ENCODE measurements around the gene JAG2. TPM values are rescaled to one million over a fixed set of nuclear protein-coding genes. Genes with fewer than 3 reads are reported as not detected.
A peak's percentile ranks its signal among the peaks of the same experiment; 100 is the strongest.

Gene JAG2
- polyA plus RNA-seq, 2 donors: 18.7 to 32.4 TPM

DNA sequence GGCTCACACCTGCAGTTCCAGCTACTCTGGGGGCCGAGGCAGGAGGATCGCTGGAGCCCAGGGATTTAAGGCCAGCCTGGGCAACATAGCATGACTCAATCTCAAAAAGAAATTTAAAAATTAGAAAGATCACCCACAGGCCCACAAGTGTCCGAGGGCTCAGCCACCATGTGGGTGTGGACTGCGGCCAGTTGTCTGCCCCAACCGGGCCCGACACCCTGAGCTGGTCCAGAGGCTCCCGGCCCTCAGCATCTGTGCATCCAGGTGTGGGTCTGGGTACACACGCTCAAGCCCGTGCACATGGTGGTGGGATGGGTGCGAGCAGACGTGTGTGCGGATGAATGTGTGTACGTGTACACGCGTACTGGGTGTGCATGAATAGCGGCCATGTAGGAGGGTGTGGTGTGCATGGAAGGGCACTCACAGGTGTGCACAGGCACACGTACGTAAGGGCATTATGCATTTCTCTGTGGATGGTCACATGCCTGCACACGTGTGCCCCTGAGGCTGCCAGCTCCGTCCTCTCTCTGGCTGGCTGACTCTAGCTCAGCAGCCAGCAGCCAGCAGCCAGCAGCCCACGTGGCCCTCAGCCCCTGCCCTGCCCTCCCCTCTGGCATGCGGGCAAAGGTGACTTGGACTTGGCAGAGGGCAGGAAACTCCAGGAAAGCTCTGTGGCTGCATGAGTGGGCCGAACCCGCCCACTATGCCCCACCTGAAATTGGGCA, 35.8 kb upstream of the JAG2 start:
- H3K27ac ChIP-seq (ENCODE audit: low read depth in 2 of 2, low read length in 1 of 2): no peak overlapping the region
- peaks cover 0 to 3% of the 10 kb centered on the region in 2 donors for H3K36me3 ChIP-seq (ENCODE audit: control insufficient read depth in 2 of 2, insufficient read depth in 2 of 2, low read length in 1 of 2)
- no peaks in the 10 kb centered on the region for H3K27me3 ChIP-seq (ENCODE audit: control insufficient read depth in 1 of 2, insufficient read depth in 2 of 2, low read length in 2 of 2)
- 39 to 41% methylated on average over 24 of the region's 24 CpGs for WGBS, 2 donors
- H3K4me1 ChIP-seq (ENCODE audit: control insufficient read depth in 2 of 2, insufficient read depth in 2 of 2, low read length in 1 of 2): peaks cover 8 to 21% of the 10 kb centered on the region in 2 donors
- H3K4me3 ChIP-seq (ENCODE audit: low read depth in 1 of 2, low read length in 2 of 2): no peak overlapping the region
- H3K9me3 ChIP-seq (ENCODE audit: control insufficient read depth in 2 of 2, insufficient read depth in 1 of 2, low read depth in 1 of 2, low read length in 1 of 2): no peaks in the 10 kb centered on the region

- Histone ChIP-seq H3K27me3 (ENCODE audit: control insufficient read depth in 1 of 2, insufficient read depth in 2 of 2, low read length in 2 of 2) (no peaks in the 10 kb centered on the region), H3K27ac (ENCODE audit: low read depth in 2 of 2, low read length in 1 of 2) (no peak overlapping the region), H3K4me3 (ENCODE audit: low read depth in 1 of 2, low read length in 2 of 2) (no peak overlapping the region), H3K36me3 (ENCODE audit: control insufficient read depth in 2 of 2, insufficient read depth in 2 of 2, low read length in 1 of 2) (no peaks in the 10 kb centered on the region), H3K4me1 (ENCODE audit: control insufficient read depth in 2 of 2, insufficient read depth in 2 of 2, low read length in 1 of 2) (peaks cover 8 to 21% of the 10 kb centered on the region in 2 donors), H3K9me3 (ENCODE audit: control insufficient read depth in 2 of 2, insufficient read depth in 1 of 2, low read depth in 1 of 2, low read length in 1 of 2) (no peaks in the 10 kb centered on the region)
- WGBS, 2 donors: 52 to 71% methylated on average over 3 to 6 of the region's 6 CpGs
These were observed 35.1 kb upstream of the JAG2 start for GRCh38 chr14:105203701-105204100.

DNA sequence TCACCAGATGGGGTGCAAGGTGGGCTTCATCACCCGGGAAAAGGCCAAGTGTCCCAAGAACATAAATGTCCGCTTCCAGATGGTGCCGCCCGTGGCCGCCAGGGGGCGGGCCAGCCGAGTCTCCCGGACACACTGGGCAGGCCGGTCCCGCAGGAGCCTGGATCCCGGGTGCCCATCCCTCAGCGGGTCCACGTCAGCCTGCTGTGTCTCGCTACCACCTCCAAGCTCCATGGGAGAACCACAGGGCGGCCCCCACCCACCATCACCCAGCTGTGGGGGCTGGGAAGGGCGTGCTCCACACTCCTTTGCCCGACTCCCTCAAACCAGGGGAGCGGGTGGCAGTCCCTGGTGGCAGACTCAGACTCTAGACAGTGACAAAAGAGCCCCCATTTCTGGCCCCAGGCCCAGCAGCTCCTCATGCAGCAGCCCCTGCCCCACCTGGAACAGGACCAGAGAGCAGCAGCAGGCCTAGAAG, 34.5 kb upstream of the JAG2 start:
- WGBS, 2 donors: 6 to 8% methylated on average over 18 of the region's 18 CpGs
- H3K9me3 ChIP-seq (ENCODE audit: control insufficient read depth in 2 of 2, insufficient read depth in 1 of 2, low read depth in 1 of 2, low read length in 1 of 2): no peaks in the 10 kb centered on the region
- H3K27me3 ChIP-seq (ENCODE audit: control insufficient read depth in 1 of 2, insufficient read depth in 2 of 2, low read length in 2 of 2): no peaks in the 10 kb centered on the region
- no peaks in the 10 kb centered on the region for H3K36me3 ChIP-seq (ENCODE audit: control insufficient read depth in 2 of 2, insufficient read depth in 2 of 2, low read length in 1 of 2)
- peaks cover 8 to 21% of the 10 kb centered on the region in 2 donors for H3K4me1 ChIP-seq (ENCODE audit: control insufficient read depth in 2 of 2, insufficient read depth in 2 of 2, low read length in 1 of 2)
- H3K27ac ChIP-seq (ENCODE audit: low read depth in 2 of 2, low read length in 1 of 2): no peak overlapping the region
- no peak overlapping the region for H3K4me3 ChIP-seq (ENCODE audit: low read depth in 1 of 2, low read length in 2 of 2)

GRCh38 chr14:105201925-105202513, 33.4 kb upstream of the JAG2 start:
- H3K4me1 ChIP-seq (ENCODE audit: control insufficient read depth in 2 of 2, insufficient read depth in 2 of 2, low read length in 1 of 2): peaks cover 8 to 20% of the 10 kb centered on the region in 2 donors
- WGBS, 2 donors: 47 to 50% methylated on average over 20 of the region's 20 CpGs
- H3K27me3 ChIP-seq (ENCODE audit: control insufficient read depth in 1 of 2, insufficient read depth in 2 of 2, low read length in 2 of 2): no peaks in the 10 kb centered on the region
- no peak overlapping the region for H3K27ac ChIP-seq (ENCODE audit: low read depth in 2 of 2, low read length in 1 of 2)
- H3K4me3 ChIP-seq (ENCODE audit: low read depth in 1 of 2, low read length in 2 of 2): no peak overlapping the region
- no peaks in the 10 kb centered on the region for H3K9me3 ChIP-seq (ENCODE audit: control insufficient read depth in 2 of 2, insufficient read depth in 1 of 2, low read depth in 1 of 2, low read length in 1 of 2)
- H3K36me3 ChIP-seq (ENCODE audit: control insufficient read depth in 2 of 2, insufficient read depth in 2 of 2, low read length in 1 of 2): no peaks in the 10 kb centered on the region

GRCh38 chr14:105201156-105201924, 32.8 kb upstream of the JAG2 start:
- Histone ChIP-seq H3K4me1 (ENCODE audit: control insufficient read depth in 2 of 2, insufficient read depth in 2 of 2, low read length in 1 of 2) (peaks cover 8 to 20% of the 10 kb centered on the region in 2 donors), H3K27me3 (ENCODE audit: control insufficient read depth in 1 of 2, insufficient read depth in 2 of 2, low read length in 2 of 2) (peaks cover 0 to 5% of the 10 kb centered on the region in 2 donors), H3K36me3 (ENCODE audit: control insufficient read depth in 2 of 2, insufficient read depth in 2 of 2, low read length in 1 of 2) (no peaks in the 10 kb centered on the region), H3K27ac (ENCODE audit: low read depth in 2 of 2, low read length in 1 of 2) (no peak overlapping the region), H3K4me3 (ENCODE audit: low read depth in 1 of 2, low read length in 2 of 2) (no peak overlapping the region), H3K9me3 (ENCODE audit: control insufficient read depth in 2 of 2, insufficient read depth in 1 of 2, low read depth in 1 of 2, low read length in 1 of 2) (no peaks in the 10 kb centered on the region)
- 52 to 56% methylated on average over 28 of the region's 28 CpGs for WGBS, 2 donors

- Histone ChIP-seq H3K9me3 (ENCODE audit: control insufficient read depth in 2 of 2, insufficient read depth in 1 of 2, low read depth in 1 of 2, low read length in 1 of 2) (peaks cover 0 to 3% of the 10 kb centered on the region in 2 donors), H3K4me1 (ENCODE audit: control insufficient read depth in 2 of 2, insufficient read depth in 2 of 2, low read length in 1 of 2) (peaks cover 8 to 24% of the 10 kb centered on the region in 2 donors), H3K36me3 (ENCODE audit: control insufficient read depth in 2 of 2, insufficient read depth in 2 of 2, low read length in 1 of 2) (no peaks in the 10 kb centered on the region), H3K4me3 (ENCODE audit: low read depth in 1 of 2, low read length in 2 of 2) (no peak overlapping the region), H3K27me3 (ENCODE audit: control insufficient read depth in 1 of 2, insufficient read depth in 2 of 2, low read length in 2 of 2) (peaks cover 0 to 11% of the 10 kb centered on the region in 2 donors), H3K27ac (ENCODE audit: low read depth in 2 of 2, low read length in 1 of 2) (no peak overlapping the region)
- WGBS, 2 donors: 80 to 86% methylated on average over 16 of the region's 16 CpGs
These were observed 32.1 kb upstream of the JAG2 start for GRCh38 chr14:105200641-105201040.

DNA sequence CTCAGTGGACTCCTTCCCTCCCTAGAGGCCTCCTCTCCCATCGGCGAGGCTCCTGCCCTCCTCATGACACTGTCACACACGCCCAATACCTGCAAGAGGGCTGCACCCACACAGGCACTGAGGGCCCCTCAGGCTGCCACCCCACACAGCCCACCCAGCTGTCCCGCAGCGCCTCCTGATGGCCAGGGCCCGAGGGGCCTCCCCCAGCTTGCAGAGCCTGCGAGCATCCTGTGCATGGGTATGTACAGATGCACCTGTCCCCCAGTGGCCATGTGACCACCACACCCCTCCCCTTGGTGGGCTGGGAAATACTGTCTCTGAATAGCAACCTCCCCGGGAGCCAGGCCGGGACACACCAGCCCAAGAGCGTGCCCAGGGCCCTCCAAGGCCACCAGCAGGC, 31.5 kb upstream of the JAG2 start:
- Histone ChIP-seq H3K27ac (ENCODE audit: low read depth in 2 of 2, low read length in 1 of 2) (no peak overlapping the region), H3K9me3 (ENCODE audit: control insufficient read depth in 2 of 2, insufficient read depth in 1 of 2, low read depth in 1 of 2, low read length in 1 of 2) (peaks cover 0 to 3% of the 10 kb centered on the region in 2 donors), H3K4me3 (ENCODE audit: low read depth in 1 of 2, low read length in 2 of 2) (no peak overlapping the region), H3K27me3 (ENCODE audit: control insufficient read depth in 1 of 2, insufficient read depth in 2 of 2, low read length in 2 of 2) (peaks cover 0 to 11% of the 10 kb centered on the region in 2 donors), H3K36me3 (ENCODE audit: control insufficient read depth in 2 of 2, insufficient read depth in 2 of 2, low read length in 1 of 2) (no peaks in the 10 kb centered on the region), H3K4me1 (ENCODE audit: control insufficient read depth in 2 of 2, insufficient read depth in 2 of 2, low read length in 1 of 2) (peaks cover 8 to 24% of the 10 kb centered on the region in 2 donors)
- WGBS, 2 donors: 84 to 87% methylated on average over 10 of the region's 10 CpGs

- no peaks in the 10 kb centered on the region for H3K36me3 ChIP-seq (ENCODE audit: control insufficient read depth in 2 of 2, insufficient read depth in 2 of 2, low read length in 1 of 2)
- H3K27me3 ChIP-seq (ENCODE audit: control insufficient read depth in 1 of 2, insufficient read depth in 2 of 2, low read length in 2 of 2): peaks cover 0 to 11% of the 10 kb centered on the region in 2 donors
- no peak overlapping the region for H3K4me3 ChIP-seq (ENCODE audit: low read depth in 1 of 2, low read length in 2 of 2)
- H3K9me3 ChIP-seq (ENCODE audit: control insufficient read depth in 2 of 2, insufficient read depth in 1 of 2, low read depth in 1 of 2, low read length in 1 of 2): peaks cover 0 to 3% of the 10 kb centered on the region in 2 donors
- WGBS, 2 donors: 51 to 65% methylated on average over 18 of the region's 18 CpGs
- H3K4me1 ChIP-seq (ENCODE audit: control insufficient read depth in 2 of 2, insufficient read depth in 2 of 2, low read length in 1 of 2): peaks cover 2 to 21% of the 10 kb centered on the region in 2 donors
- H3K27ac ChIP-seq (ENCODE audit: low read depth in 2 of 2, low read length in 1 of 2): peak overlapping the region in 1 of 2 donors; percentile 19
These were observed 30.5 kb upstream of the JAG2 start for GRCh38 chr14:105199093-105199492.

- Histone ChIP-seq H3K27ac (ENCODE audit: low read depth in 2 of 2, low read length in 1 of 2) (peak overlapping the region in 1 of 2 donors; percentile 19), H3K9me3 (ENCODE audit: control insufficient read depth in 2 of 2, insufficient read depth in 1 of 2, low read depth in 1 of 2, low read length in 1 of 2) (peaks cover 0 to 3% of the 10 kb centered on the region in 2 donors), H3K27me3 (ENCODE audit: control insufficient read depth in 1 of 2, insufficient read depth in 2 of 2, low read length in 2 of 2) (peaks cover 0 to 11% of the 10 kb centered on the region in 2 donors), H3K4me1 (ENCODE audit: control insufficient read depth in 2 of 2, insufficient read depth in 2 of 2, low read length in 1 of 2) (peaks cover 0 to 18% of the 10 kb centered on the region in 2 donors), H3K4me3 (ENCODE audit: low read depth in 1 of 2, low read length in 2 of 2) (no peak overlapping the region), H3K36me3 (ENCODE audit: control insufficient read depth in 2 of 2, insufficient read depth in 2 of 2, low read length in 1 of 2) (no peaks in the 10 kb centered on the region)
- WGBS, 2 donors: 52 to 76% methylated on average over 4 of the region's 4 CpGs
These were observed 30.0 kb upstream of the JAG2 start for GRCh38 chr14:105198588-105198987.
